Ureter (tissue), 1 donor: ENCODE data around the gene ATP13A3. TPM values are rescaled to one million over a fixed set of nuclear protein-coding genes. Genes with fewer than 3 reads are reported as not detected.

Source experiments
- DNase-seq: peaks from one replicate; pipeline ENCODE4 v3.0.0-alpha.2; 2020; ENCODE audit warnings: low spot score
- total RNA-seq: library from RNA; stranded (reverse); gene quantifications from one replicate; pipeline ENCODE4 v1.2.4, GENCODE V29; 2023
- donor health status: DM: yes; HTN: yes; CAD: no.

ATP13A3 gene
- total RNA-seq, 1 donor from 2014 or later = 68.5 TPM

DNA sequence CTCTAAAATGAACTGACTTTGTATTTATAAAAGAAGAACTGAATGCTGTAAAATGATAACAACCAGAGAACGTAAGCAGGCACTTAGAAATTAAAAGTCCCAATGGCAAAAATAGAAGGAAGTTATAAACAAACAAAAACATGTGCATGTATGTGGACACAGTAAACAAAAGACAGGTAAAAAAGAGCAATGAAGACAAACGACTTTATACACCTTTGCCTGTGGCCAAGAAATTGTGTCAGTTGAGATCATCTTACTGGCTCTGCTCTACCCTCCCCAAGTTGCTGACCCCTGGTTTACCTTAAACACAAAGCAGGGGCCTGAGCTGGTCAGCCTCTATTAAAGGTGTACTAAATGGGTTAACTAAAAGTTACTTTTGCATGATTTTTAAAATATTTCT, 46.0 kb downstream of the ATP13A3 start:
- no peak for DNase-seq

DNA sequence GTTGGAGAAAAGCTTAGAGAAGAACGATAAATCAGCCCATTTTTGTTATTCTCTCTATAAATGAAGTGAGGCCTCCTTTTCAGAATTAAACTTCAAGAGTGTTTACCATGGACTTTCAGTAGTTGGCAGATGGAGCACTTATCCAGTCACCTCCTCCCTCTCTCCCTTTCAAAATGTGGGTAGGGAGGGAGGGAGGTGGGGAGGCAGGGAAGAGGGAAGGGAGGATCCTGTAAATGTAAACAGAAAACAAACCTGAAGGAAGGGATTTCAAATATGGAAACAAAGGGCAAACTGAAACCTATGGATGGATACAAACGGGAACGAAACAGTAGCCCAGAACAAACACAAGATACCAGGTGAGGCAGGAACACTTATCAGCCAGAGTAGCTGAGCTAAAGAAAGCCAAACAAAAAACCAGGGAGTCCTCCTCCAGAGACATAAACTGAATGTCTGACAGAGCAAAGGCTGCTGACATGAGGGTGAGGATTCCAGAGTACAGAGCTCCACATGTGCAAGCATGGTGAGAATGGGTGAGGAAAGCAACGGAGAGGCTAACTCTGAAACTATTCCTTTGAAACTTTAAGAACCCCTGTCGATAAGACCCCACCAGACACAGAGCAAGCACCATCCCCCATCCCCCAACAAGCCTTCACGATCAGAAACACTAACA, 46.8 kb downstream of the ATP13A3 start:
- no peak for DNase-seq

DNA sequence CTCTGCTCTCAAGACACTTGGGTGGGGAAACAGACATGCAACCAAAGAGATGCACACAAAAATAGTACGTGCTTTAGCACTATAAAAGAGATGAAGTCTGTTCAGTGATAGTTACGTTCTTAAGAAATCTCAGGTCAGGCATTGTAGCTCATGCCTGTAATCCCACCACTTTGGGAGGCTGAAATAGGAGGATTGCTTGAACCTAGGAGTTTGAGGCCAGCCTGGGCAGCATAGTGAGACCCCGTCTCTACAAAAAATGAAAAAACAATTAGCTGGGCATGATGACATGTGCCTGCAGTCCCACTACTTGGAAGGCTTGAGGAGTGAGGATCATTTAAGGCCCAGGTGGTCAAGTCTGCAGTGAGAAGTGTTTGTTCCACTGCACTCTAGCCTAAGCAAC, 52.3 kb downstream of the ATP13A3 start:
- DNase-seq = no peak

DNA sequence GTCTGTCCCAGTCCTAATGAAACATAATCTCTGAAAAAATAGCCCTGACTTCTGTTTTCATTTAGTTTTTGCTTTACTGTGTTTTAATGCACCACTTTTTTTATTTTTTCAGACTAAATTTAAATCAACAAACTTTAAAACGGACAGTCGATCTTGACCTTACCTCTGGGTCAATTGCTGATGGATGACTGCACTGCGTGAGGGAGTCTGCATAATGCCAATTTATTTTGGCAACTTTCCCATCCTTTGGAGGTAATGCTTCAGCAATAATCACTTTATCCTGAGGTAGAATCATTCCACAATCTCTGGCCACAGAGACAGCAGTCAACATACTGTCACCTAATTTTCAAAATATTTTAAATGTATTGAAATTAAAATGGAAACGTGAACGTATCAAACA, 55.2 kb downstream of the ATP13A3 start:
- DNase-seq = no peak

DNA sequence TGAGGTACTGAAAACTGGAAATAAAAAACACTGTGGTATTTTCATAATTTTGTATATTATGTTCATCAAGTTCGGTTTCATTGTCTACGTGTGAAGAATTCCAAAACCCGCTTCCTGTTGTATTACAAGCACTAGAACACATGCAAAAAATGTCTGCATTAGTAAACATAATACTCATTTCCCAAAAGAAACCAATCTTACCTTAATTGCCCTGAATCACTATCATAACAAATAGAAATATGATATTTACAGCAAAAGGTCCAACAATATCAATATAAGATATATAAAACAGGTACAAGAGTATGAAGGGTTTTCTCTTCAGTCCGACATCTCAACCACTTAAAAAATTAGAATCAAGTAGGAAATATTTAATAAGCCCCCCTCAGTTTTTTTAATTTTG, 61.4 kb downstream of the ATP13A3 start:
- DNase-seq = no peak

DNA sequence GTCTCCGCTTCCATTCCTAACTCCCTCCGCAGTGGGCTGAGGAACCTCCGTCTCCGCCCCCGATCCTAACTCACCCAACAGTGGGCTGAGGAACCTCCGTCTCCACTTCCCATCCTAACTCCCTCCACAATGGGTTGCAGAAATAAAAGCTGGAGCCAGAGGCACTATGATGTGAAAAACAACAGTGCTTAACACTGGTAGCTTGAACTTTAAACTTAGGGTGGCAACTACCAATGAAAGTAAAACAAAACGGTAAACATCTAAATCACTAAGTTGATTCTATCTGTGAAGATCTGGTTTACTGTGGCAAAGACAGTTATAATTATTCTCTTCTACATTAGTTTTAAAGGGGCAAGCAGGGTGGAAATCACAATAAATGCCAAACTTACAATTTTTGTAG, 61.8 kb downstream of the ATP13A3 start:
- no peak for DNase-seq

DNA sequence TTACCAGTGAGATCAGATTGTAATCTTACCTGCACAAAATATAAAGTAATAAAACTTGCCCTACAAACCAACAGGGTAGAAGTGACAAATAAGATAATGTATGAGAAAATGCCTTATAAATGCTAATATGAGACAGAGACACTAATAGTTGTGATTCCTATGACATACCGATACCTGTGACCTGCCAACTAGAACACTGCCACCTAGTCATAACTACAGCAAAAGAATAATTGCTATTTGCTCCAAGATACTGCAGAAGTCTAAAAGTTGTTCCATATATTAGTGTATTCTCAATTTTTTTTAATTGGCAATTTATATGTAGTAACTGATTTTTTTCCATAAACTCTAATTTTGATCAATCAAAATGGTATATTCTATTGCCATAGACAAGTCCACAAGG, 62.4 kb downstream of the ATP13A3 start:
- no peak for DNase-seq

DNA sequence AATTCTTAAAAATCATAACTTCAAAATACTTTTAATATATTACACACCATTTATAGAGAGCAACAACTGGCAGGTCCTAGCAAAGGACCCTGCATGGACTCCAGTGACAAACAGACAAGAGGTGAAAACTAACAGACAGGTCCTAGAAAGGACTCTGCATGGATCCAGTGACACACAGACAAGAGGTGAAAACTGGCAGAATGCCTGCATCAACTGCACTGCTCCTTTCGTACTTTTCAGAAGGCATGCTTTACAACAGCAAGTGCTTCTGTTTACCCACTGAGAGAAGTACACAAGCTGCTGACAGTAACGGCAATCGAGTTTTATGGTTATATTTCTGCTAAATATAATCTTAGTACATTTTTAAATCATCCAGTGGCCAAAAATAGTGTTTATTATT, 63.5 kb downstream of the ATP13A3 start:
- no peak for DNase-seq

DNA sequence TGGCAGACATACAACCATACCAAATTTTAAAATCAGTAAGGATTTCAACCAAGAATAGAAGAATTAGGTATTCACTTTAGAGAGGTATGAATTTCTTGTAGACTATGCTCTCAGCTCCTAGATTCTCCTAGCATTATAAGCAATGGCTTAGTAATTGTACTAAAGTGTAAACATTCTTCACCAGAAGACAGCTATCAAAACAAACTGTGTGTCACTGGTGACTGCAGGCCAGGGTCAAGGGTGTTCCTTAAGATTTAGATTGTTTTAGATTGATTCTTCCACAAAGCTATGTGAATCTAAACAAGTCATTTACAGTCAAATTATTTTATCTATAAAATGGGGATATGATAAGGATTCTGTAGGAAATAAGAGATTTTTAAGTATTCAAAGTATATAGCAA, 64.6 kb downstream of the ATP13A3 start:
- DNase-seq = no peak

DNA sequence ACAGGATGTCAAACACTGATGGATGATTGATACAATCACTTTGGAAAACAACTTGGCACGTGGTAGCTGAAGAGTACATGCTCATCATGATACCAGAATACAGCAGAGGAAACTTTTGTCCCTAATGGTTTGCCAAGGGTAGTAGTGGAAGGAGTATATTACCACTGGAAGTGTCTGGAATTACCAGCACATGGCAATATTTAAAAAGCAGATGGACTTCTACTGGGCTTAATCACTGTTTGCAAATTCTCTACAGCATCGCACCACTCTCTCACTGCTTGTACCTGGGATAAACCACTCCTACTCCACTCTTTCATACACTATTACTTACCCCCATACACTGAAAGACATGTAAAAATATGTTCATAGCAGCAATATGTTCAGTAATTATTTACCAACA, 68.1 kb downstream of the ATP13A3 start:
- no peak for DNase-seq

DNA sequence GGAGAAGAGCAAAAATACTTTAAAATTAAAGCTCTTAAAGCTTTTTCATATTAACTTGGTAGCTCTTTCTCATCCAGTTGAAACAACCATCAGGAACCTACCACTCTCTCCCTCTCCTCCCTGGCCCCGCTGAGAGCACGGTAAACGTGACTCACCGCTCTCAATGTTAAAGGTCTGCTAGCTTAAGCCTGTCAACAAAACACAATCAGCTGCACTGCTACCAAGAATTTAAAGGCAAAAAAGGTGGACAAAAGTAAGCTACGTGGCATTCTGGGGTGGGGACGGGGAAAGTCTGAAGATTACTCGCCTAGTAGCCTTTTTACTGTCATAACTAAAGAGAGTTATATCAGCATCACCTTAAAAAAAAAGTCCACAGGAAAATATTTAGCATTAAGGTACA, 79.4 kb downstream of the ATP13A3 start:
- DNase-seq = no peak

DNA sequence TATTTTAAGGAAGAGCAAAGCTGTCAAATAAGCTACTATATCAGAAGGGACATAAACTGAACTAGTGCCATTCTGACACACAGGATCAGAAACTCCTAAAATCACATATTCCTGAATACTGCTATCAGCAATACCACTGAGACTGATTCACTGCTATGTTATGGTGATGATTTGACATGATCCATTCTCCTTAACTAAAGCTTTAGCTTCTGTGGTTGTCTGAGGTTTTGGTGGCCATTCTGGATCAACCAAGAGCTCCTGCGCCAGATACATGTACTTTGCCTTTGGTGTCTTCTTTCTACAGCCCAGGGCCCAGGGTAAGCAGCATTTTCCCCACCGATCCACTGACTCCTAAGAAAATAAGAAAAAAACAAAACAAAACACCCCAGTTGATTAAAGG, 81.0 kb downstream of the ATP13A3 start:
- no peak for DNase-seq

DNA sequence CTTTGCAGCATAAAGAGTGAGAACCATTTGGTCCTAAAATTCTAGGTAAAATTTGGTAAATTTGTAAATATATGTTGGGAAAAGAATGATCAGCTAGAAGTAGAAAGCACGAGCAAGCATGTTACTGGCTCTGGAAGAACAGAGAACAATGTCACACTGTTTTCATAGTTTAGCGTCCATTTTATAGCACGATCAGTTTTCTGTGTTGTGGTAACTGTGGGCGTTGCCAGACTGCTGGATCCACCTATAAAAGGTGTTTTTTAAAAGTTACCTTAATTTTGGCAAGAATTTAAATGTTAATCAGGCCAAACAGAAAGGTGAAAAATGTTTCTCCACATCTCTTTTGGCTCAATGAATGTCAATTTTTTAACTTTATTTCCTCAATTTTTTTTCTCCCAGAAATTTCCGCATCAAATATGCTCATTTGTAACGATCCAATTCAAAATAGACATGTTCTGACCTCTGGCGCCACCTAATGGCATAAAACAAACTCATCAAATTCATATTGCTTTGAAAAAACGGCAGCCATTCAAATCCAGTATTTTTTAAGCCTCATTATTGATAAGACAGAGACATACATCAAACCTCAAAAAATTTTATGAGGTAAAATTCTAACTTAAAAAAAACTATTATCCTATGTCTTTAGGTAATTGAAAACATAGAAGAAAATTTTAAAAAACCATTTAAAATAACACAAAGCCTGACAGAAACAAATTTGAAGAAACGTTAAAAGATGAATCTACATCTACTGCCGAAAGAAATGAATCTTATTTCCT, 82.2 kb downstream of the ATP13A3 start:
- no peak for DNase-seq

DNA sequence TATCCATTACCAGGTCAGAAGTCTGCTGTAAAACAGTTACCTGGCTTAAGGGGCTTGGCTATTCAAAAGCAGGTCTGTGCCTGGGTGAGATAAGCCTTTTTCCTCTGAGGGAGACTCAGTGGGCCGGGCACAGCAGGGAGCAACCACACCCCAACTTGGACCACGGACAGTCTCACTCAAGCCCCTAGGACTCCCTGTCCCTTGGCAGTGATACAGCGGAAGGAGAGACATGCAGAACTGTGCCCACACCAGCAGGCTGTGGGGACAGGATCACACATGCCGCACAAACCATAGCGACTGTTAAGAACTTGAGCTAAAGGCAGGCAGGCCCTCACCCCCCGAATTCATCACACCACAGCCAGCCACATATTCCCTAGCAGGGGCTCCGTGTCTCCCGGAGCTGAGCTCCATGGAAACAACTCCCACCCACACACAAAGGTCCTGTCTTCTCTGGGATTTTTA, 84.9 kb downstream of the ATP13A3 start:
- DNase-seq = no peak

DNA sequence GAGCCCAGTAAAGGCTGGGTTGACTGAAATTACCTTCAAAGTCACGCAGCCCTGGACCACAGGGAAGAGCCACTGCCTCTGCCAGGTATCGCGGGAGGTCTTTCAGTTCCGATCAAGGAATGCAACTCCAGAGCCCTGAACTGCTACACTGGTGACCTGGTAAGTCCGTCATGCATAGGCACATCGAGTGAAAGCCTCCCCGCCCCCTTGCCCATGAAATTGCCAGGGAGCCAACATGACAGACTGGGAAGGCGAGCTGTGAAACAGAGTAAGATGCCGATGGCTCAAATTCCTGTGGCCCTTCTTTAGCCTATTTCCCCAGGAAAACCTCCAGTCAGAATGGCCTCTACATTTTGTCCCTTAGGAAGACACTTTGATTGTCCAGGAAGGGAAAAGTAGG, 85.5 kb downstream of the ATP13A3 start:
- DNase-seq = no peak

DNA sequence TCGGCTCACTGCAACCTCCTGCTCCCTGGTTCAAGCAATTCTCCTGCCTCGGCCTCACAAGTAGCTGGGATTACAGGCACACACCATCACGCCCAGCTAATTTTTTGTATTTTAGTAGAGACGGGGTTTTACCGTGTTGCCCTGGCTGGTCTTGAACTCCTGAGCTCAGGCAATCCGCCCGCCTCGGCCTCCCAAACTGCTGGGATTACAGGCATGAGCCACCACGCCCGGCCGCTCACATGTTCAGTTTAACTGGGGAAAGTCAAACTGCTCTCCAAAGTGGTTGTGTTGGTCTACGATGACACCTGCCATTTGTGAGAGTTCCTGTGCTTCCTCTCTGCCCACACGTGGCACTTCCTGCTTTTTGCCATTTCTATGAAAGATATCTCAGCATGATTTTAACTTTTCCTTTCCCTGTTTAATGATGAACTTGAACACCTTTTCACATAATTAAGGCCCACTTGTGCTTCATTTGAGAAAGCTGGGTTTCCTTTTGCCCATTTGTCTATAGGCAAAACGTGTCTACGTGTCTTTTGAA, 86.9 kb downstream of the ATP13A3 start:
- DNase-seq = no peak

DNA sequence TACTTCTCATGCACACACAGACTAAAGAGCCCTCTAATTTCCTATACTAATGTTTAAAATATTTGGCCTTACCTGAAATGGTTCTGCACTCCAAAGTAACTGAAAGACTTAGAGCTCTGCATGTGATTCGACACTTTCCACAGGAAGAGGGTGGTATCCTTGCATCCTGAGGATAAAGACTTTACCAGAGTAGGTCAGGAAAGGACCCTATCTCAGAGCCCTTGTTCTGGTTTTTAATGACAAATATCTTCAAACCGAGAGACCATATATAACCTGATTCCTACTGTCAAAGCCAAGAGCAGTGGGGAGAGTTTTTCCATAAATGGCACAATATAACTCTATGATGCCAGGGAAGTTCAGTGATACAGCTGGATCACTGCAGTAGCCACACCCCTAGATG, 87.6 kb downstream of the ATP13A3 start, which contains the start of gene GP5:
Gene GP5 (minus strand): TSS at position 101 of the 400 bp plus-strand sequence. CDS start 984 bp downstream, outside the sequence.
- DNase-seq = no peak

DNA sequence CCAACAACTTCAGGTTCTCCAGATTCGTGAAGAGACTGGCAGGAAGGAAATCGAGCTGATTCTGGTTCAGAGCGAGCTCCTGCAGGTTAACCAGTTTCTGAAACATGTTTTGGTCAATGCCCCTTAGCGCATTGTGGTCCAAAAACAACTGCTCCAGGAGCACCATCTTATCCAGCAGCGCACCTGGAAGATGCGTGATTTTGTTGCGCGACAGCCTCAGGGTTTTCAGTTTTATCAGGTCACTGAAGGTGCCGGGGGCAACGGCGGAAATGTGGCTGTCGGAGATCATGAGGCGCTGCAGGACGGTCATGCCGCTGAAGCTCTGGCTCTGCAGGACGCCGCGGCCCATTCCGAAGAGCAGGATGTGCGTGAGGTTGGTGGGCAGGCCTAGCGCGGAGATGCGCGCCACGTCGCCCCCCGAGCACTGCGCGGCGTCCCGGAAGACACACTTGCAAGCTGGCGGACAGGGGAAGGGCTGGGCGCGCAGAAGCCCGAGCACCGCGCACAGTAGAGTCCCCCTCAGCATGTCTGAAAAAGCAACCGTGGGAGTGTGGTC, 89.0 kb downstream of the ATP13A3 start:
- DNase-seq = no peak

DNA sequence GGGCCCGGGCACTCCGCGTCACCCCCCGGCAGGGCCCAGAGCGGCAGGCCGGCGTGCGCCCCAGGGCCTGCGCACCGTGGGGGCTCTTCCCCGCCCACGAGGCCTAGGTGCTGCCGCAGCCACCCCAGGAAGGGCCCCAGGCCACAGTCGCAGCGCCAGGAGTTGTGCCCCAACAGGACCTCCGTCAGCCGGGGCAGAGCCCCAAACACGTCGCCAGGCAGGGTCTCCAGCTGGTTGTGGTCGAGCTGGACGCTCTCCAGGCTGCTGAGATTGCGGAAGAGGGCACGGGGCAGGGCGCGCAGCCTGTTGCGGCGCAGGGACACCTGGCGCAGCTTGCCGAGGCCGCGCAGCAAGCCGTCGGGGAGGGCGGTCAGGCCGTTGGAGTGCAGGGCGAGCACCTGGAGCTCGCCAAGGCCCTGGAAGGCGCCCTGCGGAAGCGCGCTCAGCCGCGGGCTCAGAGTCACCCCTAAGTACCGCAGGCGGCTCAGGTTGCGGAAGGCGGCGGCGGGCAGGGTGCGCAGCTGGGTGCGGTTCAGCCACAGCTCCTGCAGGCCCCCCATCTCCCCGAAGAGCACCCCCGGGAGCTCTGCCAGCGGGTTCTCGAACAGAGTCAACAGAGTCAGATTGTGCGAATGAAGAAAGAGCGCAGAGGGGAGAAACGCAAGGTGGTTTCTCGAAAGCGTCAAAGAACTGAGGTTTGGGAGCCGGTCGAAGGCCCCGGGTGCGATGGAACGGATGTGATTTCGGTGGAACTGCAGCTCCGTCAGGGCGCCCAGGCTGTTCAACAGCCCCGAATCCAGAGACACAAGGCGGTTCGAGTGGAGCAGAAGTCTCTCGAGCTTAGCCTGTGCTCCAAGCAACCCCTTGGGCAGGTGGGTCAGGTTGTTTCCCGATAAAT, 89.7 kb downstream of the ATP13A3 start:
- DNase-seq = no peak

DNA sequence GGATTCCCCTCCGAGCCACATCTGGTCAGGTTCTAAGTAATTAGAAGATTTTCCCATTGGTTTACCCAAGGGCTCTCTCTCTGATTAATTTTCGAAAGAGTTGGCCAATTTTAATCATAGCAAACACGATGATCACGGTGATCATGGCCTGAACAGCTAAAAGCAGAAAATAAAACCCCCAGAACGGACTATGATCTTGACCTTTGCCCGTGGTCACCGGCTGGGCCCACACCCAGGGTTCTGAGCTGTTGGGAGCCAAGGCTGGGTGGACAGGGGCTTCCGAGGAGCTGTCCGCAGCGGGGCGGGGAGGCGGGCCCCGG, 90.3 kb downstream of the ATP13A3 start:
- no peak for DNase-seq

DNA sequence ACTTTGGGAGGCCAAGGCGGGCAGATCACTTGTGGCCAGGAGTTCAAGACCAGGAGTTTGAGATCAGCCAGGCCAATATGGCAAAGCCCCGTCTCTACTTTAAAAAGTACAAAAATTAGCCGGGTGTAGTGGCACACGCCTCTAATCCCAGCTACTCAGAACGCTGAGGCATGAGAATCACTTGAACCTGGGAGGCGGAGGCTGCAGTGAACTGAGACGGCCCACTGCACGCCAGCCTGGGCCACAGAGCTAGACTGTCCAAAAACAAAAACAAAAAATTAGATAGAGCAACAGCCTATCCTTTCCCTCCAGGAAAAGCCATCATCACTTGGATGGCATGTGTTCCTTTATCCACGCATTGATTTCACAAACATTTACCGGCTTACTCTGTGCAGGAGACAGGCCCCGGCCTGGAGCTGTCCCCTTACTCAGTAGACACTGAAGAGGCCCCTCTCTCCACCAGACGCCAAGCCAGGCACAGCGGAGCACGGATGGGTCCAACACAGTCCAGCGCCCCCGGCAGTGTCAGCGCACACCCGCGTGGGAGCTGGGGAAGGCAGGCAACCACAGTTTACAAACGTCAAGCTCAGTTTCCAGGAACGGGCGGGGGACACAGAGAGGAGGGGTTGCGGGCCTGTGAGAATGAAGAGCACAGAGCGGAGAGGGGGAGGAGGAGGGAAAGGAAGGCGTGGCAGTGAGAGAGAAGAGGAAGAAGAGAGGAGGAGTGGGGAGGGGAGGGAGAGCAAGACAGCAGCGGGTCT, 90.8 kb downstream of the ATP13A3 start:
- peak; percentile 62 for DNase-seq
